Measurements from ENCODE around the gene IP6K2. TPM values are rescaled to one million over a fixed set of nuclear protein-coding genes. Genes with fewer than 3 reads are reported as not detected.
A peak's percentile ranks its signal among the peaks of the same experiment; 100 is the strongest.

IP6K2 gene
- total and polyA plus RNA-seq, 2 of the 8 experiments (the other 6 are each of a cell fraction or from before 2014, with no cell fraction given): 95.8 to 144 TPM

DNA sequence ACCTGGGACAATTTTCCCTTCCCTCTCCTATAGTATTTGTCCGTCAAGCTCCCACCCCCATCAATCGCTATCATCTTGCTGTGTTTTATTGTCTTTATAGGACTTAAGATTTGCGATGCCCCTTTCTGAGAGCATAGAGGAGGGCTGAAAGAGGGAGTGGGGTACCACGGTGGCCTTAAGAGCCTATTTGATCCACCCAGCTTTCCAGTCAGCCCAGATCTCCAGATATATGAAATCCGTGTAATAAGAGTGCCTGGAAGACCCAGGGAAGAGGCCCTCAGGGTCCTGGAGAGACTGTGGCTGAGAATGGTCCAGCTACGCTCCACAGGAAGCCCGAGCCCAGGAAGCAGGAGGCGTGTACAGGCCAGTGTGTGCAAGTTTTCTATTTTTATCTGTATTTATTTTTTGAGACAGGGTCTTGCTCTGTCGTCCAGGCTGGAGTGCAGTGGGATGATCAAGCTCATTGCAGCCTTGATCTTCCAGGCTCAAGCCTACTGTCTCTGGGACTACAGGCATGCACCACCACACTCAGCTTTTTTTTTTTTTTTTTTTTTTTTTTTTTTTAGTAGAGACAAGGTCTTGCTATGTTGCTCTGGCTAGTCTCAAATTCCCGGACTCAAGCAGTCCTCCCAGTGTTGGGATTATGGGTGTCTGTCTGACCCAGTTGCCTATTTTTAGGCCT, 30.3 kb downstream of the IP6K2 start:
- no peak overlapping the region for H2BK120ac ChIP-seq (replicated peaks; ENCODE audit: low read depth, low read length)
- H3K23me2 ChIP-seq (ENCODE audit: low read depth, low read length): peaks cover 8% of the 10 kb centered on the region; the same call in 1 of the 2 replicates
- H2AFZ ChIP-seq (ENCODE audit: low read length): no peak overlapping the region
- H3K4me2 ChIP-seq (ENCODE audit: insufficient read depth in 1 of 2, low read depth in 2 of 2, low read length in 2 of 2): peak overlapping the region; percentile 82 to 92
- no peak overlapping the region for H2BK5ac ChIP-seq (ENCODE audit: low read depth, low read length)
- no peak overlapping the region; a peak in 1 of 7 replicates for H3K9ac ChIP-seq (replicated peaks in 1 of 4; ENCODE audit: extremely low read depth in 1 of 4, low read depth in 3 of 4, low read length in 3 of 4)
- peaks cover 8 to 23% of the 10 kb centered on the region in 2 experiments for H4K20me1 ChIP-seq (replicated peaks in 1 of 2; ENCODE audit: control insufficient read depth in 1 of 2, insufficient read depth in 2 of 2, low read length in 2 of 2)
- no peak overlapping the region for H3K18ac ChIP-seq (ENCODE audit: extremely low read depth, low read length)
- H2BK12ac ChIP-seq (ENCODE audit: low read depth, low read length): no peak overlapping the region
- H3K4me3 ChIP-seq (ENCODE audit: extremely low read depth in 1 of 4, insufficient read depth in 2 of 4, low read depth in 3 of 4, low read length in 4 of 4): peak overlapping the region in 2 of 4 experiments; percentile 81 to 94; a peak in 3 of 8 replicates
- peaks cover 10% of the 10 kb centered on the region for H3K79me1 ChIP-seq (ENCODE audit: low read depth, low read length)
- peaks cover 0 to 25% of the 10 kb centered on the region in 2 experiments; a peak in 2 of 4 replicates for H3K79me2 ChIP-seq (ENCODE audit: control insufficient read depth in 1 of 2, insufficient read depth in 2 of 2, low read length in 2 of 2)
- H3K27ac ChIP-seq (ENCODE audit: low read depth, low read length): no peak overlapping the region
- ChIA-PET POLR2A (ENCODE audit: partially characterized antibody) (interaction anchor here (0.8 to 6.2 kb wide), 11 partner anchors 9 to 77 kb away, joined by 3 to 58 read pairs (median 5); partner anchors contain the start of genes CELSR3, IP6K2 and UQCRC1), CTCF (ENCODE audit: partially characterized antibody) (interaction anchor here (0.6 to 3.4 kb wide), 17 partner anchors 9 to 327 kb away, joined by 3 to 16 read pairs (median 5); partner anchors contain the start of genes CELSR3, IP6K2 and SLC26A6)
- H2BK20ac ChIP-seq (ENCODE audit: low read length): no peak overlapping the region
- H4K91ac ChIP-seq (replicated peaks; ENCODE audit: insufficient read length, low read length): no peak overlapping the region
- H3K4me1 ChIP-seq (replicated peaks in 1 of 4; ENCODE audit: control insufficient read depth in 3 of 4, insufficient read depth in 4 of 4, low read length in 3 of 4): peaks cover 0 to 11% (median 4%) of the 10 kb centered on the region in 4 experiments; a peak in 3 of 7 replicates
- no peak overlapping the region for H3K14ac ChIP-seq (ENCODE audit: insufficient read length)
- no peak overlapping the region for H2AK5ac ChIP-seq (ENCODE audit: low read depth, low read length)
- peak in 1 of 2 experiments; percentile 50 for DNase-seq (ENCODE audit: low read depth in 1 of 2, low spot score in 2 of 2)
- no peak overlapping the region for H3K23ac ChIP-seq (ENCODE audit: insufficient read length)
- no peak overlapping the region for H3K56ac ChIP-seq (replicated peaks; ENCODE audit: insufficient read length, low read depth, low read length)
- H4K8ac ChIP-seq (ENCODE audit: extremely low read depth, insufficient read depth, low read length): no peak overlapping the region
- no peak overlapping the region for H2BK15ac ChIP-seq (ENCODE audit: low read length)
- no peak overlapping the region for H4K5ac ChIP-seq (ENCODE audit: insufficient read length, low read depth, low read length)
- 74% methylated on average over 10 of the region's 10 CpGs; no CpG with 5 or more reads in 1 of the 2 experiments for WGBS, 2 experiments (ENCODE audit: extremely low coverage in 1 of 2, insufficient coverage in 1 of 2, insufficient read length in 1 of 2, insufficient replicate concordance in 2 of 2, low coverage in 1 of 2, low lambda C conversion rate in 2 of 2, missing lambda C conversion rate in 1 of 2)
- H3K9me3 ChIP-seq (ENCODE audit: insufficient read depth in 2 of 2, low read depth in 1 of 2, low read length in 1 of 2): no peaks in the 10 kb centered on the region
- peaks cover 25 to 50% (median 45%) of the 10 kb centered on the region in 4 experiments for H3K36me3 ChIP-seq (ENCODE audit: control insufficient read depth in 2 of 4, insufficient read depth in 4 of 4, low read length in 3 of 4)
- no peaks in the 10 kb centered on the region for H3K27me3 ChIP-seq (replicated peaks in 1 of 4; ENCODE audit: control insufficient read depth in 3 of 4, extremely low read depth in 1 of 4, insufficient read depth in 3 of 4, low read length in 3 of 4)
- H3K4ac ChIP-seq (replicated peaks; ENCODE audit: insufficient read length, low read depth, low read length): no peak overlapping the region
- FAIRE-seq: no peak
- no peak for TF ChIP-seq SUZ12 (IDR thresholded peaks at IDR 0.05; ENCODE audit: low read length)
- no peak for TF ChIP-seq YY1 (IDR thresholded peaks at IDR 0.05; ENCODE audit: low read depth, low read length)
